Urothelium cell line (cell line): ENCODE results near the gene ZNF738.

Source experiments
- DNase-seq: peaks from one replicate; pipeline ENCODE4 v3.0.0; 2011; ENCODE audit warnings: low spot score, mixed read lengths
- FAIRE-seq: peaks from 2 replicates; lab custom pipeline; 2011; peaks lifted over from hg19 to GRCh38; lab: Jason Lieb, UNC

ZNF738 gene

GRCh38 chr19:21410166-21410565 lies 51.4 kb downstream of the ZNF738 start:
- DNase-seq (no peak), FAIRE-seq (no peak)

GRCh38 chr19:21422244-21422643 lies 63.4 kb downstream of the ZNF738 start:
- FAIRE-seq, result no peak
- no peak for DNase-seq

- FAIRE-seq, result no peak
- DNase-seq, result no peak
Measured at GRCh38 chr19:21423057-21424041, 64.5 kb downstream of the ZNF738 start.
